Liver (tissue), 9 donors: ENCODE measurements around the gene ADAP2. TPM values are rescaled to one million over a fixed set of nuclear protein-coding genes. Genes with fewer than 3 reads are reported as not detected.
"Not testable (repeated sequence)": the region's sequence is repeated elsewhere in the genome, so short reads cannot be mapped to it uniquely, and the experiment has no call there.

Experiments used
- DNase-seq: peaks from one replicate; pipeline ENCODE4 v3.0.0-alpha.2; 2017; ENCODE audit warnings: low spot score
- H3K27ac ChIP-seq, 2 donors: one replicate each; pipeline ENCODE4 v1.7.0; 2013; ENCODE audit warnings: inconsistent platforms in 2 of 2, low read length in 2 of 2, control low read depth in 1 of 2, low read depth in 1 of 2, mild to moderate bottlenecking in 1 of 2
- H3K27me3 ChIP-seq, 4 donors: one replicate each; pipeline versions ENCODE4 v1.6.1 to v1.7.0; 2013; ENCODE audit warnings: low read length in 3 of 4, inconsistent platforms in 1 of 4, mild to moderate bottlenecking in 1 of 4, moderate library complexity in 1 of 4; ENCODE audit not compliant: control insufficient read depth in 4 of 4, insufficient read depth in 4 of 4
- H3K36me3 ChIP-seq, 4 donors: one replicate each; pipeline versions ENCODE4 v1.6.1 to v1.7.0; 2013; ENCODE audit warnings: low read length in 3 of 4, mild to moderate bottlenecking in 3 of 4, low read depth in 1 of 4, moderate library complexity in 1 of 4; ENCODE audit not compliant: control insufficient read depth in 4 of 4, insufficient read depth in 3 of 4
- H3K4me1 ChIP-seq, 4 donors: one replicate each; pipeline versions ENCODE4 v1.6.1 to v1.7.0; 2013; ENCODE audit warnings: low read length in 3 of 4, mild to moderate bottlenecking in 3 of 4, moderate library complexity in 1 of 4; ENCODE audit not compliant: control insufficient read depth in 4 of 4, insufficient read depth in 4 of 4
- H3K4me3 ChIP-seq, 3 donors: one replicate each; pipeline versions ENCODE4 v1.6.1 to v1.7.0; 2013; ENCODE audit warnings: low read length in 3 of 3, control low read depth in 1 of 3, low read depth in 1 of 3, mild to moderate bottlenecking in 1 of 3
- H3K9ac ChIP-seq, 2 donors: one replicate each; pipeline ENCODE4 v1.7.0; 2013; ENCODE audit warnings: low read length in 2 of 2, mild to moderate bottlenecking in 2 of 2, moderate library complexity in 2 of 2, control low read depth in 1 of 2, low read depth in 1 of 2
- H3K9me3 ChIP-seq, 4 donors: one replicate each; pipeline versions ENCODE4 v1.6.1 to v1.7.0; 2013; ENCODE audit warnings: low read length in 3 of 4; ENCODE audit not compliant: control insufficient read depth in 4 of 4
- ATF3 ChIP-seq: IDR thresholded peaks from 2 replicates; pipeline ENCODE4 v1.6.1; 2016; ENCODE audit warnings: antibody characterized with exemption
- CTCF ChIP-seq: fragments of 150-350 bp; IDR thresholded peaks from 2 replicates; pipeline ENCODE4 v1.5.1; 2017; ENCODE audit warnings: improper control_type of control experiment, low read depth, low read length; ENCODE audit not compliant: missing input control
- EGR1 ChIP-seq, 2 donors: IDR thresholded peaks; 2 replicates each; pipeline ENCODE4 v1.6.1; 2016 to 2018; ENCODE audit warnings: antibody characterized with exemption in 2 of 2, low read depth in 2 of 2
- FOXA2 ChIP-seq: IDR thresholded peaks from 2 replicates; pipeline ENCODE4 v1.6.1; 2016; ENCODE audit warnings: antibody characterized with exemption
- GABPA ChIP-seq, 2 donors: IDR thresholded peaks in 1 of 2; conservative IDR thresholded peaks in 1 of 2; 2 replicates each; pipeline ENCODE4 v1.6.1; 2016; ENCODE audit warnings: antibody characterized with exemption in 2 of 2, mild to moderate bottlenecking in 1 of 2, moderate library complexity in 1 of 2
- HNF4A ChIP-seq, 2 donors: conservative IDR thresholded peaks; 2 replicates each; pipeline ENCODE4 v1.6.1; 2016; ENCODE audit warnings: antibody characterized with exemption in 2 of 2, mild to moderate bottlenecking in 2 of 2
- HNF4G ChIP-seq: IDR thresholded peaks from 2 replicates; pipeline ENCODE4 v1.6.1; 2016; ENCODE audit warnings: antibody characterized with exemption
- JUND ChIP-seq, 2 donors: IDR thresholded peaks; 2 replicates each; pipeline ENCODE4 v1.6.1; 2016; ENCODE audit warnings: antibody characterized with exemption in 2 of 2
- MAX ChIP-seq: IDR thresholded peaks from 2 replicates; pipeline ENCODE4 v1.6.1; 2016; ENCODE audit warnings: antibody characterized with exemption
- NR2F2 ChIP-seq: IDR thresholded peaks from 2 replicates; pipeline ENCODE4 v1.6.1; 2016; ENCODE audit warnings: antibody characterized with exemption
- RAD21 ChIP-seq, 2 donors: IDR thresholded peaks; 2 replicates each; pipeline ENCODE4 v1.6.1; 2016; ENCODE audit warnings: antibody characterized with exemption in 2 of 2, mild to moderate bottlenecking in 2 of 2
- REST ChIP-seq: IDR thresholded peaks from 2 replicates; pipeline ENCODE4 v1.6.1; 2016; ENCODE audit warnings: antibody characterized with exemption, mild to moderate bottlenecking
- RXRA ChIP-seq, 2 donors: IDR thresholded peaks; 2 replicates each; pipeline ENCODE4 v1.6.1; 2017 to 2018; ENCODE audit warnings: antibody characterized with exemption in 2 of 2, mild to moderate bottlenecking in 1 of 2
- SP1 ChIP-seq: IDR thresholded peaks from 2 replicates; pipeline ENCODE4 v1.6.1; 2018; ENCODE audit warnings: antibody characterized with exemption, mild to moderate bottlenecking
- TAF1 ChIP-seq: conservative IDR thresholded peaks from 2 replicates; pipeline ENCODE4 v1.6.1; 2016; ENCODE audit warnings: antibody characterized with exemption, mild to moderate bottlenecking
- YY1 ChIP-seq: IDR thresholded peaks from 2 replicates; pipeline ENCODE4 v1.6.1; 2016; ENCODE audit warnings: antibody characterized with exemption, mild to moderate bottlenecking
- ZBTB33 ChIP-seq: IDR thresholded peaks from 2 replicates; pipeline ENCODE4 v1.6.1; 2016; ENCODE audit warnings: antibody characterized with exemption
- WGBS: extraction: QIAGEN DNeasy Blood & Tissue Kit; methylation state at CpG from one replicate; pipeline ENCODE4 v1.1.7; 2013; 5-methylcytosine and 5-hydroxymethylcytosine counted together
- polyA plus RNA-seq, 2 donors: library from polyadenylated mRNA; stranded (reverse) in 1 of 2; unstranded in 1 of 2; fragments of 200-250 nt in 1 of 2; fragments of >200 nt in 1 of 2; fragmentation: Nextera tagmentation in 1 of 2; extraction: Ambion mirVana in 1 of 2; gene quantifications; one replicate each; pipeline versions ENCODE4 v1.2.1 to v1.2.3, GENCODE V29; 2013 to 2015
- total RNA-seq, 2 donors: library from RNA; depleted of rRNA; stranded (reverse); fragments of >200 nt; gene quantifications; one replicate each; pipeline ENCODE4 v1.2.3, GENCODE V29; 2014
- donor health status: healthy.
- donor health status: healthy.
- donor health status: healthy.
- donor health status: healthy.
- donor health status: healthy.

The ADAP2 gene
- total and polyA plus RNA-seq, 4 donors = 5.2 to 18.6 (median 11.9) TPM

- WGBS = 51% methylated on average over 3 of the region's 3 CpGs
- TF ChIP-seq NR2F2 = no peak
- no peak for TF ChIP-seq EGR1 (IDR thresholded peaks at IDR 0.05; ENCODE audit: low read depth in 2 of 2)
- no peak for TF ChIP-seq ZBTB33
- no peak for TF ChIP-seq RAD21 (IDR thresholded peaks at IDR 0.05)
- no peak for TF ChIP-seq YY1
- no peak for TF ChIP-seq TAF1
- TF ChIP-seq REST = no peak
- TF ChIP-seq MAX = no peak
- no peak for TF ChIP-seq SP1
- no peak for TF ChIP-seq RXRA (IDR thresholded peaks at IDR 0.05)
- TF ChIP-seq ATF3 = no peak
- no peak for TF ChIP-seq HNF4A (conservative IDR thresholded peaks at IDR 0.05)
- TF ChIP-seq HNF4G = no peak
- no peak for TF ChIP-seq JUND (IDR thresholded peaks at IDR 0.05)
- TF ChIP-seq CTCF = no peak
- no peak for TF ChIP-seq FOXA2
- no peak for TF ChIP-seq GABPA (IDR thresholded peaks at IDR 0.05 in 1 of 2, conservative IDR thresholded peaks at IDR 0.05 in 1 of 2)
These were observed 8.8 kb downstream of the ADAP2 start for GRCh38 chr17:30930495-30930894.

GRCh38 chr17:30931582-30931981, 9.8 kb downstream of the ADAP2 start:
- WGBS = 95% methylated on average over 8 of the region's 8 CpGs
- not testable (repeated sequence) for DNase-seq, H3K9me3 ChIP-seq, H3K27me3 ChIP-seq, H3K27ac ChIP-seq, H3K9ac ChIP-seq, H3K4me1 ChIP-seq, H3K4me3 ChIP-seq, H3K36me3 ChIP-seq

More at GRCh38 chr17:30930495-30930894, 8.8 kb downstream of the ADAP2 start:
- Histone ChIP-seq H3K4me3 (no peak overlapping the region), H3K27ac (no peak overlapping the region), H3K9ac (no peak overlapping the region), H3K9me3 (no peaks in the 10 kb centered on the region), H3K36me3 (peaks cover 0 to 2% (median 0%) of the 10 kb centered on the region in 4 donors), H3K27me3 (no peaks in the 10 kb centered on the region), H3K4me1 (no peaks in the 10 kb centered on the region)
- DNase-seq = no peak
